Fibroblast of skin of left biceps (primary cell): ENCODE data around the gene DYNLRB1.

ENCODE experiments used
- DNase-seq, 2 experiments: peaks; one replicate each; pipeline ENCODE4 v3.0.0-alpha.2; 2013; ENCODE audit warnings: low read depth in 2 of 2

DYNLRB1 gene

DNA sequence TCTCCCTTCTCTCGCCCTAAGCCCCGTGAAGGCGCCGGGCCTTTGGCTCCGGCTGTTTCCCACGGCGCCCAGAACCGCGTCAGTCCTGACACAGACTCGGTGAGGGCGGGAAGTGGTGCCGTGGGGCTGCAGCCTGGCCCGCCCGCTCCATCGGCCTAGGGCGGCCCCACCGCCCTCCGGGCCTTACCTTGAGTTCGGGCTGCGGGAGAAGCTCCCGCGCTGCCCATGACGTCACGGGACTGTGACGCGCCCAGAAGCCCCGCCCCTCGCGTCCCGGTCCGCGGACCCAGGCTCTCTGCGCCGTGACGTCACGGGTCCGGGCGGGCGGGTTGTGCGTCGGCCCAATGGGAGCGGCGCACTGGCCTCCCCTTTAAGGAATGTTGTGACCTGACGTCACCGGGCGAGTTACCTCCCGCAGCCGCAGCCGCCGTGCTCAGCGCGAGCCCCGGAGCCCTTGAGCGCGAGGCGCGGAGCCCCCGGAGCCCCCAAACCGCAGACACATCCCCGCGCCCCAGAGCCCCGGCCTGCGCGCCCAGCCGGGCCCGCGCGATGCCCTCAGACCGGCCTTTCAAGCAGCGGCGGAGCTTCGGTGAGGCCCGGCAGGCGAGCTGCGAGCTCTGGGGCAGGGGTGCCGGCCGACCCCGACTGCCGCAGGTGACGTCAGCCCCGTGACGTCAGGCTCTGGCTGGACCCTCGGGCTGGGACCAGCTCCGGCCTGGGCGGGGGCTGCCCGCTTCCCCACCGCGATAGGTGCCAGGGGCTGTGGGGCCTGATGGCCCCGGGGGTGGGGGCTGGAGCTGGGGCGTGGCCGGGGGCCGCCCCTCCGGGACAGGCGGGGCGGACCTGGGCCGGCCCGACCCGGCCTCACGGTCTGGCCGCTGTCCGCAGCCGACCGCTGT, 42.3 kb downstream of the DYNLRB1 start, which contains the start of gene MAP1LC3A:
TSS of gene MAP1LC3A (plus strand) at position 399 of the 899 bp plus-strand sequence. CDS start at position 550, 151 bp downstream.
- DNase-seq, result peak; percentile 90 to 93

- DNase-seq, result no peak
These were observed 43.3 kb downstream of the DYNLRB1 start for GRCh38 chr20:34559311-34560140.

DNA sequence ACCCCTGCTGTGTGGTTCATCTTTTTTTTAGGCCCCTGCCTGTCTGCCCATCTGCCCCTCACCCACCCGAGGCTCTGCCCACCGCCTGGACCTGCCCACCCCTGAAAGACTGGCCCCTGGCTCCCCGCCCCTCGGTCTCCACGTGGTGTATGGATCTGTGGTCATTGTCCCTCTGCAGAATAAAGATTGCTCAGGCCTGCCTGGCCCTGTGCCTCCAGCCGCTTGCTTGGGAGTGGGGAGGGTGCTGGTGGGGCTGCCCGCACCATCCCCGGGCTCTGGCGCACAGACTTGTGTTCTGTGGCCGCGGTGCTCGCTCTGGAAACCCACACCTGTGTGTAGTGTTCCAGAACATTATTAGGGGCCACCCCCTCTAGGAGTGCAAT, 43.9 kb downstream of the DYNLRB1 start:
- no peak for DNase-seq

GRCh38 chr20:34560614-34561013, 44.4 kb downstream of the DYNLRB1 start:
- DNase-seq, result no peak

DNA sequence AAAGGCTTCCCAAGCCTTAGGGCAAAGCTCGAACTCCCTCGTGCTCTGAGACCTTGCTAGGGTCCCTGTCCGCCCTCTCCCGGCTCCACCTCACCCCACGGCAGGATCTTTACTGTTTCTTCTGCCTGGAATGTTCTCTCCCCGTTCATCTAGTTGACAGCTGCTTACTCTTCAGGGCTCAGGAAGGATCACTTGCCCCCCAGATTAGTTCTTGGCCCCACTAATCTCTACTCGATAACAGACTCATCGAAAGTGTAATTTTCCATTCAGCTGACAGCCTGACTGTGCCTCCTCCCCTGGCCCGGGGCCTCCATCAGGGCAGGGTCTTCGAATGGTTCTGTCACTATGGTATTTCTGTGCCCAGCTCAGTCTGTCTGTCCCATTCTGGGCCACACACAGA, 45.4 kb downstream of the DYNLRB1 start:
- no peak for DNase-seq

DNA sequence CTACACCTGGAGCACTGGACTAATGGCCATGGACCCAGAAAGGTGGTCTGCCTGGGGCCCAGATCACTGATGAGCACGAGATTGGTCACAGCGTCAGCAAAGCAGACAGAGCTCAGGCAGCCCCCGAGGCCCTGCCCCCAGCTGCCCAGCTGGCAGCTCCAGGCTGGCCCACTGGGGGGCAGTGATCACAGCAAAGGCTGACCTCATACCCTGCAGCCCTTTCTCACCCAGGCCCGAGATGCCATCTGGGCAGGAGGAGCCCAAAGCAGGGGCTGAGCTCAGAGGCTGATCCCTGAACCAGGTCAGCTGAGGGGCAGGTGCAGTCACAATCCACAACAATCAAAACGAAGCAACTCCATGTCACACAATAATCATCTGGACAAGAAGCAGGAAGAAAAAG, 46.4 kb downstream of the DYNLRB1 start:
- no peak for DNase-seq

DNA sequence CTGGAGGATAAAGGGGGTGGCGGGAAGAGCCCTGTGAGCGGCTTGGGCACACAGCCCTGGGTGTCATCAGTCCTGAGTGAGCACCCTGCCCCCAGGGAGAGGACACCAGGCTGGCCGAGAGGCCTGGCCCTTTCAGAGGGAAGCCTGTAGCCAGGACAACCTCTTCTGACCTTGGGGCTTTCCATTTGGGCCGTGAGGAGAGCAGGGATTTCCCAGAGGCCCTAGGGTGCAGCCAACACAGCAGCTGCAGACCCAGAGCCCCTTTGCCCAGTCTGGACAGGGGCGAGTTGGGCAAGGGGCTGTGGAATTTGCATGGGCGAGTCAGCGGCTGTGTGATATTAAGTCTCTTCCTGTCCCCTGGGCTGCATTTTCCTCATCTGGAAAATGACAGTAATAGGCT, 48.6 kb downstream of the DYNLRB1 start:
- no peak for DNase-seq

DNA sequence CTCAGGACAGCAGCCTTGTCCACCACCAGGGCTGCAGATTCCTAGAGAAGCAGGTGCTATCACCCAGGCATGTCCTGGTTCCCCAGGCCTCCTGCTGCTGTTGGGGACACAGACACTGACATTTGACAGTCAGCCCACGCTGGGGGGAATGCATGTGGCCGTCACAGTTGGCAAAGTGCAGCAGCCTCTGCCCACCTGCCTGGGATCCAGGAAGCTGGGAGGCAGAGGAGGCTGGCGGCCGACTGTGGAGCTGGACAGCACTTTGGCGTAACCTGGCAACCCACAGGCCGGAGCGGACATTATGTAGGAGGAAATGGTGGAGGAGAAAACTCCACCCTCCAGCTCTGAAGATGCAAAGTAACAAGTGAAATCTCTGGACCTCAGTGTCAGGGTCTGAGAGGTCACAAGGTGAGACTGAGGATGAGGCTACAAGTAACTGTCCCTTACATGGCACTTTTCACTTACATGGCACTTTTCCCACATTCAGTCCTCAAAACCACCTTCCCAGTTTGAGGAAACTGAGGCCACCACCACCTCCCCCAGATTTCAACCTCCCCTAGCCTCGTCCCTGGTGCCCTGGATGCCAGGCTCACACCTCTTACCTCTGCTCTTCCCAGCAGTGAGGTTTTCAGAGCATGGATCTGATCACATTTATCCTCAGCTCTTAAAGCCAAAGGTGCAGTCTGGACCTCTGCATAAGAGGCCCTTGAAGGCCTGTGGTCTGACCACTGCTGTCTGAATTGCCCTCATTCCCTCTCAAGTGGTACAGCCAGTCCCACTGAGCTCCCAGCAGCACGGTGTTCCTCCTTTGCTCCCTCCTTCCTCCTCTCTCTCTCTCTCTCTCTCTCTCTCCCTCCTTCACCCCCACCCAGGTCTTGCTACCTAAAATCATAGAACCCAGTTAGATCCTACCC, 51.0 kb downstream of the DYNLRB1 start:
- DNase-seq, result no peak

GRCh38 chr20:34567892-34568865, 52.0 kb downstream of the DYNLRB1 start:
- no peak for DNase-seq

DNA sequence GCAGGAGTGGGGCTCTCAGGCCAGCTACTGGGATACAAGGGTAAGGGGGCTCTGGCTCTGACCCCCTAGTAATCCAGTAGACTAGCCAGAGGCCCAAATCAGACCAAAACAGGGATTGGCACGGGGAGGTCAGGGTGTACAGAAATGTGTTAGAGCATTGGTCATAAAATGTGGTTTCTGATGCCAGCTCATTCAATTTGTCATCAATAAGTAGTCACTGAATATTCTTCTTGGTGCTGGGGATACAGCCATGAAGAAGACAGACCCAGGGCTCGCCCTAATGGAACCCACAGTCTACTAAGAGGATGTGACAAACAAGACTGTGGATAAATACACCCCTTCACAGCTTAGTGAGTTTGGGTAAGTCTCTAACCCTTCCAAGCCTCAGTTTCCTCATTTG, 53.4 kb downstream of the DYNLRB1 start:
- no peak for DNase-seq

- peak; percentile 15 to 33 for DNase-seq
These were observed 54.7 kb downstream of the DYNLRB1 start for GRCh38 chr20:34570859-34571306.

- DNase-seq, result no peak
These were observed 55.5 kb downstream of the DYNLRB1 start for GRCh38 chr20:34571753-34572152.

GRCh38 chr20:34573541-34574300, 57.5 kb downstream of the DYNLRB1 start:
- DNase-seq, result no peak

- DNase-seq, result no peak
These were observed 58.2 kb downstream of the DYNLRB1 start for GRCh38 chr20:34574426-34574825.

GRCh38 chr20:34574861-34575260, 58.6 kb downstream of the DYNLRB1 start:
- DNase-seq, result no peak

GRCh38 chr20:34575271-34575670, 59.0 kb downstream of the DYNLRB1 start:
- no peak for DNase-seq

DNA sequence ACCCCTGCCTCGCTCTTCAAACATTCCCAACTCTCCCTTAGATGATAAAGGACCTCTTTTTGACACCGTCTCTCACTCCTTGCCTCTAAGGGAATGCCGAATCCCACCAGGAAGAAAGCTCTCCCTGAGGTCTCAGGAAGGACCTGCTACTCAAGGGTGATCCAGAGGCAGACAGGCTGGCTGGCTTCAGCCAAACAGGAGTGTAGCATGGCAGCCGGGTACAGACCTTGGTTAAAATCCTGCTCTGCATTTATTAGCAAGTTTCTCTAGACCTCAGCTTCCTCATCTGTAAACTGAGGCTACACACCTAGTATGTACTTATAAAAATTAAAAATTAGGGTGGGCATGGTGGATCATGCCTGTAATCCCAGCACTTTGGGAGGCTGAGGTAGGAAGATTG, 59.5 kb downstream of the DYNLRB1 start:
- DNase-seq, result no peak

DNA sequence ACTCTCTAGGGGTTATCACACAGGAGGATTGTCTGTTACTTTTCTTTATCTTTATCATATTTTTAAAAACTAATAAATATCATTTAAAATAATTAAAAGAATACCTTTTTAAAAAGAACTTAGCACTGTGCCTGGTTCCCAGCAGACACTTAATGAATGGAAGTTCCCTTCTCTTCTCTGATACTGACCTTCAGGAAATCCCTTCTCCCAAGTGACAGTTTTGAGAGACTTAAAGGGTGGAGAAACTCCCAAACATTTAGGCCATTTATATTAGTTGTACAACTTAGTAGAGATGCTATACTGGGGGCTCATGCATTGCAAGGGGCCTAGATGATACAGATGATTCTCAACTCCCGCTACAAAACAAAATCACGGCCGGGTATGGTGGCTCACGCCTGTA, 60.8 kb downstream of the DYNLRB1 start:
- no peak for DNase-seq

DNA sequence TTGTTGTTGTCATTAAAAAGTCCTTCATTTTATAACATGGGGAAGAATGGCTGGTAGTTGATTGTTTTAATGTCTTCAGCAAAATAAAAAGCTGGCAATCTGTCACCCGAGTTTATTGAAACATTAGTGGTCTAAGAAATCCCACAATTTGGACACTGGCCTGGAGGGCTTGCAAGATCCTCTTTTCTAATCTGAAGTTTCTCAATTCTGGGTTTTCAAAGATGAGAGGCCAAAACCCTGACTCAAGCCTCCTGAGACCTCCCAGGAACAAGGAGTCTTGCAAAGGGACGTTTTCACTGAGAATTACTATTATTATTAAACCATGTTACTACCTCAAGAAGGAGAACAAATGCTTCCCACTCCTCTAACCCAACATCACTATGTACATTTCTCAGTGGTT, 61.8 kb downstream of the DYNLRB1 start:
- no peak for DNase-seq

DNA sequence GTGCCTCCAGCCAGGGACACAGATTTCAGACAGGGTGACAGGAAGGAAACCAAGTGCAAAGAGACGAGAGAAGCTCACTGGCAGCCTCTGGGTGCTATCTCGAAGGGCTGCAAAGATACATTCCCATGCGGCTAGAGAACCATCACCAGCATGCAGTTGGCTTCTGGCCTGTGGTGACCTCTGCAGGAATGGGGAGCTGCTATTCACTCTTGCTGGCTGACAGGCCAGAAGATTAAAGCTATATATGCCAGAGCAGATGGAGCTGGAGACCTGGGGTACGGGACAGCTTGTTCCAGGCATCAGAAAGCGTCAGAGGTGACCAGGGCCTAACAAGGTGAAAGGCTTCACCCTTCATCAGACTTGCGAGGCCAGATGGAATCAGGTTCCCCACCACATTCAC, 62.3 kb downstream of the DYNLRB1 start:
- DNase-seq, result no peak
